ENCODE measurements around the gene PRR19.
A peak's percentile ranks its signal among the peaks of the same experiment; 100 is the strongest.
"Not testable (repeated sequence)": the region's sequence is repeated elsewhere in the genome, so short reads cannot be mapped to it uniquely, and the experiment has no call there.

PRR19 gene

GRCh38 chr19:42301646-42302203, at the start of gene PRR19:
TSS of gene PRR19 (plus strand) at chr19:42302132. CDS start at chr19:42309585, 7,453 bp downstream.
- no peak for DNase-seq

GRCh38 chr19:42252365-42253244, 49.3 kb upstream of the PRR19 start:
- no peak for DNase-seq

- DNase-seq: no peak
Measured at GRCh38 chr19:42253245-42254088, 48.5 kb upstream of the PRR19 start.

- no peak for DNase-seq
Measured at GRCh38 chr19:42254089-42254849, 47.7 kb upstream of the PRR19 start.

GRCh38 chr19:42254850-42255765, 46.8 kb upstream of the PRR19 start, which contains the start of gene ERF:
TSS of gene ERF (minus strand) at chr19:42255128. CDS start at chr19:42254999, 129 bp downstream.
- DNase-seq: peak; percentile 88

- DNase-seq: no peak
Measured at GRCh38 chr19:42255766-42256745, 45.9 kb upstream of the PRR19 start.

- not testable (repeated sequence) for DNase-seq
Measured at GRCh38 chr19:42257842-42258241, 44.1 kb upstream of the PRR19 start.

GRCh38 chr19:42261763-42262162, 40.2 kb upstream of the PRR19 start:
- DNase-seq: no peak

- DNase-seq: not testable (repeated sequence)
Measured at GRCh38 chr19:42266105-42266504, 35.8 kb upstream of the PRR19 start.

- not testable (repeated sequence) for DNase-seq
Measured at GRCh38 chr19:42266928-42267603, 34.9 kb upstream of the PRR19 start.

GRCh38 chr19:42267644-42268141, 34.2 kb upstream of the PRR19 start:
- no peak for DNase-seq

GRCh38 chr19:42268142-42268703, 33.7 kb upstream of the PRR19 start:
- DNase-seq: peak; percentile 98

- peak; percentile 99 for DNase-seq
Measured at GRCh38 chr19:42268704-42269477, 33.0 kb upstream of the PRR19 start, which contains the start of gene CIC. TSS of gene CIC (plus strand) at chr19:42269252. CDS start at chr19:42271784, 2,532 bp downstream.

- no peak for DNase-seq
Measured at GRCh38 chr19:42269478-42270345, 32.2 kb upstream of the PRR19 start.

- DNase-seq: no peak
Measured at GRCh38 chr19:42270346-42271044, 31.4 kb upstream of the PRR19 start.

- no peak for DNase-seq
Measured at GRCh38 chr19:42271045-42271419, 30.9 kb upstream of the PRR19 start.

All from NCI-H510A (cell line).